Activated T-cell treated with anti-CD3 and anti-CD28 coated beads for 24 hours (primary cell): Measurements from ENCODE around the gene PUS1.

ENCODE experiments used
- DNase-seq: peaks from one replicate; pipeline ENCODE4 v3.0.0-alpha.2; 2020; ENCODE audit warnings: low read depth

Gene PUS1

GRCh38 chr12:131916306-131917138, 12.6 kb upstream of the PUS1 start:
- DNase-seq: no peak

GRCh38 chr12:131917139-131917710, 11.9 kb upstream of the PUS1 start:
- DNase-seq: no peak

DNA sequence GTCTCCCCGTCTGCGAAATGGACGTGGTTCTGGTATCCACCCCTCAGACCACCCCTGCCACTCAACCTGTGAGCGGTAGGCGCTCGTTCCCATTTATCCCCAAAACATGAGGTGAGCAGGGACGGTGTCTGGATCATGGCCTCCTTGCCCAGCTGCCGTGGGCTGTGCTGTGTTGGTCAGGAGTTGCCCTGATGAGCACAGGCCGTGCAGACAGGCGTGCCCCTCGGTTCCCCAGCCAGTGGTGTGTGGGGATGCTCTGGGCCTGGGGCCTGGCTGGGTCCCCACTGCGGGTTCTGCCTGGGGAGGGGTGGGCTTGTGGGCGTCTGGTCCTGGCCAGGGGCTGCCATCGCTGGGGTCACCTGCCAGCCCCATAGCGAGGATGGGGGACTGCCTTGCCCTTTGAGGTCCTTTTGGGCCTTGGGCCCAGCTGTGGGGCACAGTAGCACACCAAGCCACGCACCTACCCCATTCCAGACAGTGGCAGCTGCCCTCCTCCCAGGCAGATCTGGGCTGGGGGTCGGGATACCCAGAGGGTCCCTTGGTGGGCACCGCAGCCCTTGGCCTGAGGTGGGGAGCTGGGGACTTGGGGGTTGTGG, 11.3 kb upstream of the PUS1 start:
- no peak for DNase-seq

DNA sequence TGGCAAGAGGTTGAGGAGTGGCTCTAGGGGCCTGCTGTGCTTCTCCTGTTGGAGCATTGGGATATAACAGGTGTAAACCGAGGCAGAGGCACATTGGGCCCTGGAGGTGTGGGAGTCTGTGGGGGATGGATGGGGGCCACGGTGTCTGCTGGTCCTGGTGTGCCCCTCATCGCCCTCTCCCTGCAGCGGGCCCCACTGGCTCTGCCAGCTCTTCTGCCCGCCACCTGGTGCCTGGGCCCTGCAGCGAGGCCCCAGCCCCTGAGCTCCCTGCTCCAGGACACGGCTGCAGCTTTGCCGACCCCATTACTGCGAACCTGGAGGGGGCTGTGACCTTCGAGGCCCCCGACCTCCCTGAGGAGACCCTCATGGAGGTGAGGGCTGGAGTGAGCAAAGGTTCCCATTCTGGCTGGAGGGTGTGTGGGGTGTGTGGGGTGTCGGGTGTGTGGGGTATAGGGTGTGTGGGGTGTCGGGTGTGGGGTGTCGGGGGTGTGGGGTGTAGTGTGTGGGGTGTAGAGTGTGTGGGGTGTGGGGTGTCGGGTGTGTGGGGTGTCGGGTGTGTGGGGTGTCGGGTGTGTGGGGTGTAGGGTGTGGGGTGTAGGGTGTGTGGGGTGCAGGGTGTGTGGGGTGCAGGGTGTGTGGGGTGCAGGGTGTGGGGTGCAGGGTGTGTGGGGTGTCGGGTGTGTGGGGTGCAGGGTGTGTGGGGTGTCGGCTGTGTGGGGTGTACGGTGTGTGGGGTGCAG, 10.6 kb upstream of the PUS1 start:
- DNase-seq: no peak

DNA sequence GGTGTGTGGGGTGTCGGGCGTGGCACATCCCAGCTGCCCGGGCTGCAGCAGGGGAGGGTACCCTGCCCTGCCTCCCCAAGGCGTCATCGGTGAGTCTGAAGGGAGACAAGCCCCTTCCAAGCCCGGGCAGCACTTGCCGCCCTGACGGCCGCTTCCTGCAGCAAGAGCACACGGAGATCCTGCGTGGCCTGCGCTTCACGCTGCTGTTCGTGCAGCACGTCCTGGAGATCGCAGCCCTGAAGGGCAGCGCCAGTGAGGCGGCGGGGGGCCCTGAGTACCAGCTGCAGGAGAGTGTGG, 10.1 kb upstream of the PUS1 start:
- DNase-seq: no peak

DNA sequence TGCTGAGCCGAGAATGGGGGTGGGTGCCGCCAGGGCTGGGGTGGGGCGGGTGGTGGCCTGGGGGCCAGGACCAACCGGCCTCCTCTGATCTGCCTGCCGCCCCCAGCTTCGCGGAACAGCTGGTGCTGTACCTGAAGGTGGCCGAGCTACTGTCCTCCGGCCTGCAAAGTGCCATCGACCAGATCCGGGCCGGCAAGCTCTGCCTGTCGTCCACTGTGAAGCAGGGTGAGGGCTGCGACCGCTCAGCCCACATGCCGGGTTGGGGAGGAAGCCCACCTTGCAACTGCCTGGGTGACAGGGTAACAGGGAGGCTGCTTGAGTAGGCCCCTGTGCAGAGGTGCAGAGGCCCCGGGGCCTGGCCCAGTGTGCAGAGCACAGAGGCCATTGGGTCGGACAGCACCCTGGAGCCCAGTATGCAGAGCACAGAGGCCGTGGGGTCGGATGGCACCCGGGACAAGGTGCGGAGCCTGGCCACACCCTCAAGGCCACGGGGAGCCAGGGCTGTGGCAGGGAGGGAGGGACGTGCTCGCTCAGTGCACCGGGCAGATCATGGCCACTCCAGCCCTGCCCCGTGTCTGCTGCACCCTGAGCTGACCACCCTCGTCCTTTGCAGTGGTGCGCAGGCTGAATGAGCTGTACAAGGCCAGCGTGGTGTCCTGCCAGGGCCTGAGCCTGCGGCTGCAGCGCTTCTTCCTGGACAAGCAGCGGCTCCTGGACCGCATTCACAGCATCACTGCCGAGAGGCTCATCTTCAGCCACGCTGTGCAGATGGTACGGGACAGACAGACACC, 9.5 kb upstream of the PUS1 start:
- DNase-seq: no peak

DNA sequence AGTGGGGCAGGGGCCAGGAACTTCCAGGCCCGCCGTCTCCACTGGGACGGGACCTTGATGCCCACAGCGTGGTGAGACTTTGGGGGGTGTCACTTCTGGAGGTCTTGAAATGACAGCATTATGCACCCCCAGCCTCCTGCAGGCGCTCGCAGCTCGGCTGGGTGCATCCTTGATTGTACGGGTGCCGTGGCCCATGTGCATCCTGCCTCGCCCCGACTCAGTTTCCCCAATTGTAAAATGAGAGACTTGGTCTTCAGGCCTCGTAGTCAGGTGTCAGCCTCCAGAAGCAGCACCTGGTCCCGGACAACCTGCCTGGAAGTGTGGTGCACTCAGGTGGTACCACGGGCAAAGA, 8.9 kb upstream of the PUS1 start:
- no peak for DNase-seq

DNA sequence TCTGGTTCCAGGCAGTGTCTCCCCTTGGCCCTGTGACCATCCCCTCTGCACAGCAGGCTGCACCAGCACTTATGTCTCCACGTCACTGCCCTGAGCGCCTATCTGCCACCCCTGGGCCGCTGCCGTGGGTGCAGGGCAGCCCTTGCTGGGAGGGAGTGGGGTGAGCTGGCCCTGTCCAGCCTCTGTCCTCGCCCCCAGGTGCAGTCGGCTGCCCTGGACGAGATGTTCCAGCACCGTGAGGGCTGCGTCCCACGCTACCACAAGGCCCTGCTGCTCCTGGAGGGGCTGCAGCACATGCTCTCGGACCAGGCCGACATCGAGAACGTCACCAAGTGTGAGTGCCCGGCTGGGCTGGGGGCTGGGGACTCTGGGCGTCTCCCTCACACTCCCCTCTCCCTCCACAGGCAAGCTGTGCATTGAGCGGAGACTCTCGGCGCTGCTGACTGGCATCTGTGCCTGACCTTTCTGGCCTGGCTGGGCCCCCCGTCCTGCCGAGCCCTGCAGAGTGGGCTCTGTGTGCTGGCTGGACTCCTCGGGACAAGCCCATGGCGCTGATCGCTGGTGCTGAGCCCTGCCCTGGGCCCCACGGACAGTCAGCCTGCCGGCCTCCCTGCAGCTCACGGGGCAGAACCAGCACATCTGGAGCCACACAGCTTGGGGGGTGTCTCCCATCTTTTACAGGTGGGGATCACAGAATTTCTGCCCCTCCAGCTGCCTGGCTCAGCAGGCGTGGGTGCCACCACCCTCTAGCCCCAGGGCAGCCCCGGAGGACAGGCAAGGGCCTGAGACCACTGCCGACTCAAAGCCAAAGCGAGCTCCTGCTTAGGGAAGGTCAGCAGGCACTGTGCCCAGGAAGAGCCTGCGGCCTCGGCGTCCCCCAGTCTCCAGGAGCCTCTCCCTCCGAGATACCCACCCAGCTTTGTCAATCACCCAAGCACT, 7.9 kb upstream of the PUS1 start:
- DNase-seq: no peak

DNA sequence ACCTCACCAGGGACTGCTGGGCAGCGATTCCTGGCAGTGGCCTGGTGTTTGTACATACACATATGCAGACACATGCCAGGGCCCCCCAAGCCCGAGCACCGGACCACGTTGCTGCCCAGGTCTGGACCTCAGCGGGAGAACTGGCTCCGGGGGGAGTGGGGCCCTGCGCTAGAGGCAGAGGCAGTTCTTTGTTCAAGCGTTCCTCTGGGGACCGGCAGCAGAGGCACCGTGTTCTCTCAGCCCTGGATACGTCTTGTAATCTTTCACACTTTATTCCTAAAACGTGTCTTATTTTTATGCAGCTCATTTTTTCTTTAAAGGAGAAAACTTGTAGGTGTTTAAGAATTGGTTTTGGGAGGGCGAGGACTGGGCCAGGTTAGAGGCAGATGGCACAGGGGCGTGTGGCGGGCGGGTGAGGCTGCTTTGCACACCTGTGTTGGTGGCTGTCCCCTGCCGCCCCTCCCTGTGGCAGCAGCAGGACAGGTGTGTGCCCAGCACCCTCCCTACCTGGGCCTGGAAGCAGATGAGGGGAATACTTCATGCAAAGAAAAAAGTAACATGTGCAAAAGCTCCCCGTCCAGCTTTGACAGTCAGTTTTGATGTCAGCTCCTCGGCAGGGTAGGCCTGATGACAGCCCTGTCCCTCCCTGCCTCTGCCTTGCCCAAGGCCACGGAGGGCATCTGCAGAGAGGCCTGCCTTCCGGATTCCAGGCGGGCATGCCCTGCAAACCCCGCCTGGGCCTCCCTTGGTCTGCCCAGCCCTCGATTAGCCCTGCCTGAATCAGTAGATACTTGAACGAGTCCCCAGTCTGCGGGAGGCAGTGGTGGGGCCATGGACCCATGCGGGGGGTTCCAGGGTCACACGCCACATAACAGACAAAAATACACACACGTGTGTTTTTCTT, 7.0 kb upstream of the PUS1 start:
- no peak for DNase-seq

DNA sequence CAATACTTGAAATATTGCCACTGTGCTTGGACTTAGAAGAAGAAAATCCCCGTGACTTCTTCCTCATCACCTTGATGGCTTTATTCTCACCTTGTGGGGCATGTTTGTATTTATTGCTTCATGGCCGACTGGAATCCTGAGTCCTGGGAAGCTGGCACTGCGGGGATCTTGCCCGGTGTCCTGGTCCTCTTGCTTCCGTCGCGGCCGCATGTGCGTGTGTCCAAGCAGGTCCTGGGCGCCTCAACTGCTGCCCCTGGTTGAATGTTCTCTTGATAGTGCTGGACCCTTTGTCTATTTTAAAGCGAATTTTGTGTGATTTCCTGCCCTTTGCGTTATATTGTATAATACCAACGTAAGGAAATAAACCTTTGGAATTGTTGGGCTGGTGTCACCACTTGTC, 6.3 kb upstream of the PUS1 start:
- no peak for DNase-seq

GRCh38 chr12:131923260-131923659, 5.8 kb upstream of the PUS1 start:
- no peak for DNase-seq

DNA sequence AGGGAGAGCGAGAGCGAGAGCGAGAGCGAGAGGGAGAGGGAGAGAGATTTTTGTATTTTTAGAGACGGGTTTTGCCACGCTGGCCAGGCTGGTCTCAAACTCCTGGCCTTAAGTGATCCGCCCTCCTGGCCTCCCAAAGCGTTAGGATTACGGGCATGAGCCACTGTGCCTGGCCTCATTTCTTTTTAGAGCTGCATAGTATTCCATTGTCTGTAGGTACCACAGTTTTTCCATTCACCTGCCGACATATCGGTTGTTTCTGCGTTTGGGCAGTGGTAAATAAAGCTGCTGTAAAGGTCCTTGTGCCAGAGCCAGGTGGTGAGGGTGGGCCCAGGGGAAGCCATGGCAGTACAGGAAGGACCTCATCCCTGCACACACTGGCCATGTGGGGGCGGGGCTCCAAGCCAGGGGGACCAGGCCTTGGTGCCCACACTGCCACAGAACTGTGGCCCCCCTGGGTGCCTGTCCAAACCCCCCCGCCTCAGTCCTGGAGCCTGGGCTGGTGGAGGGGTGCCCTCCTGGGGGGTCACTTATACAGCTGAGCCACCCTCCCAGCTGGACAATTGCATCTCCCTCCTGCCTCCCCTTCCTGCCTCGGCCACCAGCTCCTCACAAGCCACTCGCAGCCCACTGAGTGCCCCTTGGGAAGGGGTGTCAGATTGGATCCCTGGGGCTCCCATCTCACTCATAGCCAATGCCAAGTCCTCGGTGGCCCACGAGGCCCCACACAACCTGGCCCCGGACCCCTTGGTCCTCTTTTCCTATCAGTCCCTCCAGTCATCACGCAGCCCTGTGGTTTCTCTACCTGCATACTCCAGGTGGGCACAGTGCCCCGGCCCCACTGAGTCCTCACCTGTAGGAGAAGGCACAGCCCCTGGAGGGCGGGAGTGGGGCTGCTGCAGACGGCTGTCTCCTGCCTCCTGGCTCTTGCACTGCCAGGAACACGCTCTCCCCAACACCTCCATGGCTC, 1.7 kb upstream of the PUS1 start:
- DNase-seq: no peak

- DNase-seq: peak; percentile 13
Observed at GRCh38 chr12:131928080-131928710, 881 bp upstream of the PUS1 start.

- peak; percentile 14 for DNase-seq
Observed at GRCh38 chr12:131929581-131930456, 743 bp downstream of the PUS1 start.

GRCh38 chr12:131930510-131930909, 1.4 kb downstream of the PUS1 start:
- DNase-seq: no peak

- DNase-seq: no peak
Observed at GRCh38 chr12:131933387-131933786, 4.3 kb downstream of the PUS1 start.

DNA sequence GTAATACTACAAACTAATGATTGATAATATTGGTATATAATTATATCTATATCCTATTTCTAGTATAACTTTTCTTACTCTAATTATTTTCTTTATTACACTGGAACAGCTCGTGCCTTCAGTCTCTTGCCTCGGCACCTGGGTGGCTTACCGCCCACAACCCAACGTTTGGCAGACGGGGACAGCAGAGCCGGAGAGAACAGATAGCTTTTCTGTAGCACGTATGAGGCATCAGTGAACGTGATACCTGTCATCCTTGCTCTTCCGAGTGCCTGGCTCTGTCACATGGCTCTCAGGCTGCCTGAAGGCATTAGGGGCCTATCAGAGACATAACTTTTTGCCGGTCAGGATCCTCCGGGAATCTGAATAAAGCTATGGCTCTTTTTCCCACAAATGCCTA, 5.5 kb downstream of the PUS1 start:
- no peak for DNase-seq
